H9 (cell line): ENCODE measurements around the gene ADAM23. TPM values are rescaled to one million over a fixed set of nuclear protein-coding genes. Genes with fewer than 3 reads are reported as not detected.

ENCODE experiments used
- DNase-seq: peaks from one replicate; pipeline ENCODE4 v3.0.0-alpha.2; 2017
- H2AFZ ChIP-seq: one replicate; pipeline ENCODE4 v1.6.1; 2013; ENCODE audit warnings: mild to moderate bottlenecking, low read length, control low read depth, moderate library complexity
- H2AK5ac ChIP-seq: 2 replicates; pipeline ENCODE4 v1.6.1; 2013; ENCODE audit warnings: low read length, control low read depth, mixed read lengths; ENCODE audit not compliant: insufficient read length
- H2BK120ac ChIP-seq: one replicate; pipeline ENCODE4 v1.6.1; 2013; ENCODE audit warnings: low read depth, mild to moderate bottlenecking, low read length, control low read depth, inconsistent platforms; ENCODE audit not compliant: poor library complexity, severe bottlenecking
- H2BK12ac ChIP-seq: 2 replicates; pipeline ENCODE4 v1.6.1; 2013; ENCODE audit warnings: low read length, control low read depth, mixed read lengths, low read depth; ENCODE audit not compliant: insufficient read length
- H2BK15ac ChIP-seq: 2 replicates; pipeline ENCODE4 v1.6.1; 2013; ENCODE audit warnings: low read depth, low read length, control low read depth
- H2BK20ac ChIP-seq: one replicate; pipeline ENCODE4 v1.6.1; 2013; ENCODE audit warnings: low read depth, mild to moderate bottlenecking, low read length, control low read depth, inconsistent platforms; ENCODE audit not compliant: poor library complexity, severe bottlenecking
- H2BK5ac ChIP-seq: 2 replicates; pipeline ENCODE4 v1.6.1; 2013; ENCODE audit warnings: low read length, control low read depth, mixed read lengths; ENCODE audit not compliant: insufficient read length
- H3K14ac ChIP-seq: 2 replicates; pipeline ENCODE4 v1.6.1; 2013; ENCODE audit warnings: low read length, control low read depth; ENCODE audit not compliant: insufficient read depth
- H3K18ac ChIP-seq: 2 replicates; pipeline ENCODE4 v1.6.1; 2013; ENCODE audit warnings: low read depth, mild to moderate bottlenecking, mixed read lengths, low read length, control low read depth; ENCODE audit not compliant: insufficient read length
- H3K23ac ChIP-seq: 2 replicates; pipeline ENCODE4 v1.6.1; 2013; ENCODE audit warnings: low read length, control low read depth, mixed read lengths, low read depth; ENCODE audit not compliant: insufficient read length
- H3K23me2 ChIP-seq: 2 replicates; pipeline ENCODE4 v1.6.1; 2013; ENCODE audit warnings: low read depth, mild to moderate bottlenecking, mixed read lengths, low read length, control low read depth; ENCODE audit not compliant: insufficient read length, poor library complexity, severe bottlenecking
- H3K27ac ChIP-seq: 2 replicates; pipeline ENCODE4 v1.5.1; 2013; ENCODE audit warnings: low read length, control low read depth, mixed read lengths, low read depth; ENCODE audit not compliant: insufficient read length
- H3K27me3 ChIP-seq: 2 replicates; pipeline ENCODE4 v1.6.1; 2013; ENCODE audit warnings: low read length, control low read depth, inconsistent platforms; ENCODE audit not compliant: insufficient read depth
- H3K4ac ChIP-seq: 2 replicates; pipeline ENCODE4 v1.6.1; 2013; ENCODE audit warnings: low read depth, mild to moderate bottlenecking, control low read depth, inconsistent platforms, low read length, moderate library complexity
- H3K4me1 ChIP-seq: 2 replicates; pipeline ENCODE4 v1.6.1; 2013; ENCODE audit warnings: low read length, control low read depth, inconsistent platforms; ENCODE audit not compliant: insufficient read depth
- H3K4me2 ChIP-seq: 2 replicates; pipeline ENCODE4 v1.6.1; 2013; ENCODE audit warnings: low read length, control low read depth, mixed read lengths; ENCODE audit not compliant: insufficient read length, insufficient read depth
- H3K56ac ChIP-seq: 2 replicates; pipeline ENCODE4 v1.6.1; 2013; ENCODE audit warnings: low read depth, mild to moderate bottlenecking, mixed read lengths, low read length, control low read depth; ENCODE audit not compliant: insufficient read length
- H3K79me1 ChIP-seq: 2 replicates; pipeline ENCODE4 v1.6.1; 2013; ENCODE audit warnings: low read depth, mild to moderate bottlenecking, moderate library complexity, low read length, control low read depth, inconsistent platforms; ENCODE audit not compliant: insufficient read depth, poor library complexity, severe bottlenecking
- H3K79me2 ChIP-seq: 2 replicates; pipeline ENCODE4 v1.6.1; 2013; ENCODE audit warnings: low read length, control low read depth, inconsistent platforms; ENCODE audit not compliant: insufficient read depth
- H3K9ac ChIP-seq: 2 replicates; pipeline ENCODE4 v1.6.1; 2013; ENCODE audit warnings: low read length, control low read depth, mixed read lengths; ENCODE audit not compliant: insufficient read length; ENCODE audit errors: extremely low read depth
- H3K9me3 ChIP-seq: one replicate; pipeline ENCODE4 v1.6.1; 2013; ENCODE audit warnings: low read depth, low read length, inconsistent platforms; ENCODE audit not compliant: control insufficient read depth
- H3T11ph ChIP-seq: one replicate; pipeline ENCODE4 v1.6.1; 2013; ENCODE audit warnings: mild to moderate bottlenecking, low read length, control low read depth, inconsistent platforms
- H4K20me1 ChIP-seq: one replicate; pipeline ENCODE4 v1.6.1; 2013; ENCODE audit not compliant: control insufficient read depth, insufficient read length, insufficient read depth
- H4K5ac ChIP-seq: 2 replicates; pipeline ENCODE4 v1.6.1; 2013; ENCODE audit warnings: low read depth, mild to moderate bottlenecking, mixed read lengths, low read length, control low read depth; ENCODE audit not compliant: insufficient read length
- H4K8ac ChIP-seq: replicated peaks from 2 replicates; pipeline ENCODE4 v1.6.1; 2013; ENCODE audit warnings: low read length, control low read depth, mixed read lengths, low read depth; ENCODE audit not compliant: insufficient read length
- H4K91ac ChIP-seq: 2 replicates; pipeline ENCODE4 v1.6.1; 2013; ENCODE audit warnings: low read depth, mild to moderate bottlenecking, moderate library complexity, mixed read lengths, low read length, control low read depth; ENCODE audit not compliant: insufficient read length
- H3K27ac Mint-ChIP-seq, 3 experiments: 2 replicates in 2 of 3; 3 replicates in 1 of 3; pipeline ENCODE4 v1.8.0; 2020 to 2021; ENCODE audit warnings: mixed read lengths in 3 of 3, mild to moderate bottlenecking in 1 of 3, moderate library complexity in 1 of 3
- H3K27me3 Mint-ChIP-seq: 2 replicates; pipeline ENCODE4 v1.8.0; 2021; ENCODE audit warnings: low read depth, mild to moderate bottlenecking, moderate library complexity, mixed read lengths
- H3K36me3 Mint-ChIP-seq, 3 experiments: 2 replicates in 2 of 3; 3 replicates in 1 of 3; pipeline ENCODE4 v1.8.0; 2020 to 2021; ENCODE audit warnings: low read depth in 3 of 3, mixed read lengths in 3 of 3; ENCODE audit not compliant: insufficient read depth in 1 of 3
- H3K4me1 Mint-ChIP-seq, 2 experiments: 2 replicates each; pipeline ENCODE4 v1.8.0; 2020; ENCODE audit warnings: mixed read lengths in 2 of 2
- H3K4me3 Mint-ChIP-seq, 2 experiments: 2 replicates in 1 of 2; 3 replicates in 1 of 2; pipeline ENCODE4 v1.8.0; 2020 to 2021; ENCODE audit warnings: mild to moderate bottlenecking in 2 of 2, mixed read lengths in 2 of 2, moderate library complexity in 1 of 2
- H3K9me3 Mint-ChIP-seq, 2 experiments: 2 replicates in 1 of 2; 3 replicates in 1 of 2; pipeline ENCODE4 v1.8.0; 2020; ENCODE audit warnings: mild to moderate bottlenecking in 2 of 2, mixed read lengths in 2 of 2, moderate library complexity in 1 of 2
- WGBS: extraction: QIAGEN DNeasy Blood & Tissue Kit; methylation state at CpG from one replicate; pipeline ENCODE4 v1.1.7; 2013; ENCODE audit warnings: missing lambda C conversion rate, low lambda C conversion rate, mixed read lengths; ENCODE audit not compliant: insufficient read length; ENCODE audit errors: extremely low coverage; 5-methylcytosine and 5-hydroxymethylcytosine counted together
- total RNA-seq: library from RNA; stranded (reverse); gene quantifications from 2 replicates; pipeline ENCODE4 v1.2.1, GENCODE V29; 2021
- TF ChIP-seq, protein P1 (sequence below): fragments of 200-600 bp; sonication (generic); conservative IDR thresholded peaks from 3 replicates; pipeline ENCODE4 v1.8.0; 2021; ENCODE audit warnings: antibody characterized with exemption, mild to moderate bottlenecking

The ADAM23 gene
- total RNA-seq, 1 experiment from 2014 or later: 21.4 TPM

DNA sequence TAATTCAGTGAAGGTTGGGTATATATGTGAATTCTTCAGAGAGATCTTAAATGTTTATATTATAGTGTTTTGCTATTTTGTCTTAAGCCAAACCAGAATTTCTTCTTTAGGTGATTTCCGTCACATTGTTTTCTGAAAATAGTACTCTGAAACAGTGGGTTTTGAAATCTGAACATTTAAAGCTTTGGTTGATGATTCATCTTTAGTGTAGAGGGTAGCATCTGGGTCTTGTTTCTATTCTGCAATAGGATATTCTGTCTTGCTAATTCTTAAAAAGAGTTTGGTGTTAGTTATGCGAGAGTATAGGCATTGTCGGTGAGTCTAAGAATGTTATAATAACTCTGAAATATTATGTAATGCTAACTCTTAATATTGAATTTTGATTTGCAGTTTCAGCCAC lies 129.4 kb downstream of the ADAM23 start:
- H3K79me1 ChIP-seq: no peaks in the 10 kb centered on the region
- no peak overlapping the region for H4K5ac ChIP-seq
- no peak overlapping the region for H3K18ac ChIP-seq
- H3K27ac Mint-ChIP-seq: no peak overlapping the region
- no peak overlapping the region for H2BK5ac ChIP-seq
- H3K27ac ChIP-seq: no peak overlapping the region
- no peak overlapping the region for H3K4me2 ChIP-seq
- no peak overlapping the region for H3K4ac ChIP-seq
- no peak overlapping the region for H3K9ac ChIP-seq
- no peaks in the 10 kb centered on the region for H3K27me3 ChIP-seq
- no peak for DNase-seq
- H4K20me1 ChIP-seq: no peaks in the 10 kb centered on the region
- no peak overlapping the region for H2BK20ac ChIP-seq
- H2BK15ac ChIP-seq: no peak overlapping the region
- H3K27me3 Mint-ChIP-seq: no peaks in the 10 kb centered on the region
- no peak overlapping the region for H2AK5ac ChIP-seq
- no peak overlapping the region for H3K56ac ChIP-seq
- H3T11ph ChIP-seq: no peak overlapping the region
- H4K8ac ChIP-seq: no peak overlapping the region
- no peak overlapping the region for H2AFZ ChIP-seq
- H3K4me3 Mint-ChIP-seq: no peak overlapping the region
- no peaks in the 10 kb centered on the region for H3K4me1 ChIP-seq
- WGBS: no CpG with 5 or more reads among the region's 3 CpGs
- no peaks in the 10 kb centered on the region for H3K79me2 ChIP-seq
- TF ChIP-seq, protein P1, sequence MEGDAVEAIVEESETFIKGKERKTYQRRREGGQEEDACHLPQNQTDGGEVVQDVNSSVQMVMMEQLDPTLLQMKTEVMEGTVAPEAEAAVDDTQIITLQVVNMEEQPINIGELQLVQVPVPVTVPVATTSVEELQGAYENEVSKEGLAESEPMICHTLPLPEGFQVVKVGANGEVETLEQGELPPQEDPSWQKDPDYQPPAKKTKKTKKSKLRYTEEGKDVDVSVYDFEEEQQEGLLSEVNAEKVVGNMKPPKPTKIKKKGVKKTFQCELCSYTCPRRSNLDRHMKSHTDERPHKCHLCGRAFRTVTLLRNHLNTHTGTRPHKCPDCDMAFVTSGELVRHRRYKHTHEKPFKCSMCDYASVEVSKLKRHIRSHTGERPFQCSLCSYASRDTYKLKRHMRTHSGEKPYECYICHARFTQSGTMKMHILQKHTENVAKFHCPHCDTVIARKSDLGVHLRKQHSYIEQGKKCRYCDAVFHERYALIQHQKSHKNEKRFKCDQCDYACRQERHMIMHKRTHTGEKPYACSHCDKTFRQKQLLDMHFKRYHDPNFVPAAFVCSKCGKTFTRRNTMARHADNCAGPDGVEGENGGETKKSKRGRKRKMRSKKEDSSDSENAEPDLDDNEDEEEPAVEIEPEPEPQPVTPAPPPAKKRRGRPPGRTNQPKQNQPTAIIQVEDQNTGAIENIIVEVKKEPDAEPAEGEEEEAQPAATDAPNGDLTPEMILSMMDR: no peak
- no peak overlapping the region for H3K23ac ChIP-seq
- H3K9me3 Mint-ChIP-seq: peaks cover 0 to 2% of the 10 kb centered on the region in 2 experiments; a peak in 1 of 5 replicates
- no peak overlapping the region for H2BK12ac ChIP-seq
- no peaks in the 10 kb centered on the region for H3K23me2 ChIP-seq
- H3K14ac ChIP-seq: no peak overlapping the region
- no peaks in the 10 kb centered on the region for H3K4me1 Mint-ChIP-seq
- H3K36me3 Mint-ChIP-seq: peaks cover 0 to 8% (median 7%) of the 10 kb centered on the region in 3 experiments; a peak in 4 of 7 replicates
- H3K9me3 ChIP-seq: no peaks in the 10 kb centered on the region
- H2BK120ac ChIP-seq: no peak overlapping the region
- H4K91ac ChIP-seq: no peak overlapping the region
